GM13976 (cell line): ENCODE results near the gene TMEM259.

Source experiments
- DNase-seq: peaks from one replicate; pipeline ENCODE4 v3.0.0; 2012; ENCODE audit warnings: low spot score
- CTCF ChIP-seq: IDR thresholded peaks from 2 replicates; pipeline ENCODE4 v1.5.1; 2012; ENCODE audit warnings: borderline replicate concordance, mild to moderate bottlenecking; ENCODE audit not compliant: insufficient read depth; ENCODE audit errors: extremely low read depth, missing control alignments, control extremely low read depth
- in situ Hi-C: fragments of 300-500 bp; cut with MboI; formaldehyde crosslinking; loops from one replicate; pipeline ENCODE4 v1.12.0; 2022; ENCODE audit warnings: low sequenced_read_pairs, mixed read lengths, inconsistent platforms; ENCODE audit not compliant: unreplicated experiment

TMEM259 gene

GRCh38 chr19:964116-964520 lies 56.8 kb downstream of the TMEM259 start:
- in situ Hi-C loops: no loop called here
- TF ChIP-seq CTCF: no peak
- DNase-seq: no peak

GRCh38 chr19:963486-963951 lies 57.4 kb downstream of the TMEM259 start:
- DNase-seq: no peak

GRCh38 chr19:962683-963400 lies 58.1 kb downstream of the TMEM259 start:
- no peak for DNase-seq
- TF ChIP-seq CTCF: no peak
- in situ Hi-C loops: no loop called here

More at GRCh38 chr19:963486-963951, 57.4 kb downstream of the TMEM259 start:
- in situ Hi-C loops: no loop called here
- TF ChIP-seq CTCF: no peak

- DNase-seq: no peak
- in situ Hi-C loops: no loop called here
- TF ChIP-seq CTCF: no peak
Observed at GRCh38 chr19:961866-962620, 58.9 kb downstream of the TMEM259 start.

- in situ Hi-C loops: no loop called here
- DNase-seq: no peak
- TF ChIP-seq CTCF: no peak
Observed at GRCh38 chr19:960601-960938, 60.4 kb downstream of the TMEM259 start.

GRCh38 chr19:960020-960419 lies 60.9 kb downstream of the TMEM259 start:
- in situ Hi-C loops: no loop called here
- TF ChIP-seq CTCF: no peak
- DNase-seq: no peak
